Measurements from ENCODE around the gene SMARCC2. TPM values are rescaled to one million over a fixed set of nuclear protein-coding genes. Genes with fewer than 3 reads are reported as not detected.

Gene SMARCC2
- total RNA-seq, 1 donor from 2014 or later = 105 TPM

DNA sequence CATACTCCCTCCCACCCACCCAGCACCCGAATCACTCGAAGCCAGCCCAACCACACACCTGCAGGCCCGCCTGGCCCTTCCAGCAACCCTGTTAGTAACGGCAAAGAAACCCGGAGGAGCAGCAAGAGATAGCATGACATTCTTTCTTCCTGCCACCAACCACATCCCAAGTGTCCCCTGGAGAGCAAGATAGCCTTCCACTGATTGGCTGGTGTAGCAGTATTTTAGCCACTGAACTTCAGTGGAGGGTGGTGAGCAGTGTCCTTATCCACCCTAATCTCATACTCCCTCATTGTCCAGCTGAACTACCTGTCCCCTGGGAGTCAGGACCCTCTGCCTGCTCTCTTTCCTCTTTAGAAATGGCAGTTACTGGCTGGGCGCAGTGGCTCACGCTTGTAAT is 39.8 kb upstream of the SMARCC2 start:
- Mint-ChIP-seq H3K9me3 (ENCODE audit: unreplicated experiment) (no peaks in the 10 kb centered on the region), H3K36me3 (ENCODE audit: low read depth, unreplicated experiment) (peaks cover 4% of the 10 kb centered on the region), H3K27me3 (ENCODE audit: unreplicated experiment) (peaks cover 8% of the 10 kb centered on the region), H3K4me3 (ENCODE audit: unreplicated experiment) (no peak overlapping the region), H3K4me1 (ENCODE audit: unreplicated experiment) (peaks cover 11% of the 10 kb centered on the region), H3K27ac (ENCODE audit: unreplicated experiment) (no peak overlapping the region)
- TF ChIP-seq, protein P1, sequence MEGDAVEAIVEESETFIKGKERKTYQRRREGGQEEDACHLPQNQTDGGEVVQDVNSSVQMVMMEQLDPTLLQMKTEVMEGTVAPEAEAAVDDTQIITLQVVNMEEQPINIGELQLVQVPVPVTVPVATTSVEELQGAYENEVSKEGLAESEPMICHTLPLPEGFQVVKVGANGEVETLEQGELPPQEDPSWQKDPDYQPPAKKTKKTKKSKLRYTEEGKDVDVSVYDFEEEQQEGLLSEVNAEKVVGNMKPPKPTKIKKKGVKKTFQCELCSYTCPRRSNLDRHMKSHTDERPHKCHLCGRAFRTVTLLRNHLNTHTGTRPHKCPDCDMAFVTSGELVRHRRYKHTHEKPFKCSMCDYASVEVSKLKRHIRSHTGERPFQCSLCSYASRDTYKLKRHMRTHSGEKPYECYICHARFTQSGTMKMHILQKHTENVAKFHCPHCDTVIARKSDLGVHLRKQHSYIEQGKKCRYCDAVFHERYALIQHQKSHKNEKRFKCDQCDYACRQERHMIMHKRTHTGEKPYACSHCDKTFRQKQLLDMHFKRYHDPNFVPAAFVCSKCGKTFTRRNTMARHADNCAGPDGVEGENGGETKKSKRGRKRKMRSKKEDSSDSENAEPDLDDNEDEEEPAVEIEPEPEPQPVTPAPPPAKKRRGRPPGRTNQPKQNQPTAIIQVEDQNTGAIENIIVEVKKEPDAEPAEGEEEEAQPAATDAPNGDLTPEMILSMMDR (IDR thresholded peaks at IDR 0.05; ENCODE audit: unreplicated experiment) = no peak
- DNase-seq (ENCODE audit: low spot score) = no peak

DNA sequence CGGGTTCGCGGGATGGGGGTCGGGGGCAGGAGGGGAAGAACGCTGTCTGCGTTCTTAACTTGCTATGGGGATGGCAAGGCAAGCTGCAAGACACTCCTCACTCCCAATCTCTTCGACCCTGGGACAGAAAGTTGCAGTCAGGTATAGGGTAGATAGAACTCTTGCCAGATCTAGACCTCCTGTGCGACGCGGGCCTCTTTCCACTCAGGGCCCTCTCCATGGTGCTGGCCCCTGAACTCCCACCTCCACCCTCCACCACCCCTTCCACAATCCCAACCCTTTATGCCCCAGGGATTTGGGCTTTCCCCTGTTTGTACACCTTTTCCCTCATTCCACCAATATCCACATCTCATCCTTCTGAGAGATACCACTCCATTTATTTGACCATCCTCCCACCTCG is 35.7 kb upstream of the SMARCC2 start:
- H3K4me3 Mint-ChIP-seq (ENCODE audit: unreplicated experiment) = peak overlapping the region; percentile 76
- H3K9me3 Mint-ChIP-seq (ENCODE audit: unreplicated experiment) = no peaks in the 10 kb centered on the region
- peak; percentile 19 for DNase-seq (ENCODE audit: low spot score)
- TF ChIP-seq, protein P1 (IDR thresholded peaks at IDR 0.05; ENCODE audit: unreplicated experiment) = no peak
- peaks cover 39% of the 10 kb centered on the region for H3K4me1 Mint-ChIP-seq (ENCODE audit: unreplicated experiment)
- H3K27ac Mint-ChIP-seq (ENCODE audit: unreplicated experiment) = peak overlapping the region; percentile 64
- H3K36me3 Mint-ChIP-seq (ENCODE audit: low read depth, unreplicated experiment) = peaks cover 4% of the 10 kb centered on the region
- peaks cover 10% of the 10 kb centered on the region for H3K27me3 Mint-ChIP-seq (ENCODE audit: unreplicated experiment)

DNA sequence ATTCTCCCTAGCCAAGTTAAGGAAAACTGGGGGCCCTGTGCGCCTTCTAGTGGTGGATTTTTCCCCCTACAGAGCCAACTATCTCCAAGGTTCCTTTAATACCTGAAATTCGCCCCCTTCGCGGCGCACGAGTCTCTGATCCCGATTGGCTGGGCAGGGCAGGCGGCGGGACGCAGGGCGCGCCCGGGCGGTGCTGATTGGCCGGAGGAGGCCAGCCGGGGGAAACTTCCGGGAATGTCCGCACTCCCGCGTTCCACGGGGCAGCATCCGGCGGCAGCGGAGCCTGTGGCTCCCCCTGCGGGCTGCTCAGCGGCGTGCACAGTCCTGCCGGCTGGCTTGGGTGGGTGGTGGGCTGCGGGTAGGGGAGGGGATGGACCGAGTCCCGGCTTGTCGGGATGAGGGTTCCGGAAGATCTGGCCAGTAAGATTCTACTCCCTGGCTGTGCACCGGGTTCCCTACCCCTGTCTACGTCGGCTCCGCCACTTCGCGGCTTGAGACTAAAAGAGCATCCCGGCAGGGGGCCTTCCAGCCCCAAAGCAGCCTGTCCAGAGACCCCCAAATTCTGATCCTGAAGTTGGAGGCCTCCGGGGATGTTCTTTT is 34.9 kb upstream of the SMARCC2 start, which contains the start of gene NABP2:
NABP2 (plus strand) TSS at position 241 of the 600 bp plus-strand sequence. CDS start 515 bp downstream, outside the sequence.
- TF ChIP-seq, protein P1 (IDR thresholded peaks at IDR 0.05; ENCODE audit: unreplicated experiment) = peak; percentile 86
- H3K4me3 Mint-ChIP-seq (ENCODE audit: unreplicated experiment) = peak within 1 kb of the TSS; percentile 76
- no peaks in the 10 kb centered on the region for H3K9me3 Mint-ChIP-seq (ENCODE audit: unreplicated experiment)

DNA sequence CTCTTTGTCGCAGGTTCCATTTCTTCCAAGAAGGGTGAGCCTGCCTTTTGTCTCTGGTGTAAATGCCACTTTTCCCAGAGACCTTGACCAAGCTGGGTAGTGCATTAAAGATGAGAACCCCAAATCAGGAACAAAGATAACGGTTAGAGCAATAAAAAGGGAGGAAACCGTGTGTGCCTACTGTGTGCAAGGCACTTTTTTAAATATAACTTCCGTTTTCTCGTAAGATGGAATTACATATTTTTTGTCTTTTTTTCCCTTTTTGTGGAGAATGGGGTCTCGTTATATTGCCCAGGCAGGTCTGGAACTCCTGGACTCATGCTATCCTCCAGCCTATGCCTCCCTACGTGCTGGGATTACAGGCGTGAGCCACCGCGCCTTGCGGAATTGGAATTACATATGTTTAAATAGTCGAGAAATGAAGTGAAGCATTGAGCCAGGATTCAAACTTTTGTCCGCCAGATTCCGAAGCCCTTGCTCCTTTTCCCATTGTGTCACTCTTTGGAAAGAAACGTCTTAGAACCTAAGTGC is 34.4 kb upstream of the SMARCC2 start:
- H3K27me3 Mint-ChIP-seq (ENCODE audit: unreplicated experiment) = peaks cover 10% of the 10 kb centered on the region
- H3K36me3 Mint-ChIP-seq (ENCODE audit: low read depth, unreplicated experiment) = peaks cover 4% of the 10 kb centered on the region
- peak overlapping the region; percentile 90 for H3K27ac Mint-ChIP-seq (ENCODE audit: unreplicated experiment)
- H3K4me3 Mint-ChIP-seq (ENCODE audit: unreplicated experiment) = peak overlapping the region; percentile 67
- H3K4me1 Mint-ChIP-seq (ENCODE audit: unreplicated experiment) = peaks cover 39% of the 10 kb centered on the region
- TF ChIP-seq, protein P1 (IDR thresholded peaks at IDR 0.05; ENCODE audit: unreplicated experiment) = no peak
- H3K9me3 Mint-ChIP-seq (ENCODE audit: unreplicated experiment) = no peaks in the 10 kb centered on the region
- DNase-seq (ENCODE audit: low spot score) = no peak

More for the DNA sequence above, 34.9 kb upstream of the SMARCC2 start, which contains the start of gene NABP2:
- H3K27ac Mint-ChIP-seq (ENCODE audit: unreplicated experiment) = peak within 1 kb of the TSS; percentile 90
- DNase-seq (ENCODE audit: low spot score) = peak; percentile 99
- H3K4me1 Mint-ChIP-seq (ENCODE audit: unreplicated experiment) = peaks cover 39% of the 10 kb centered on the region
- peaks cover 10% of the 10 kb centered on the region for H3K27me3 Mint-ChIP-seq (ENCODE audit: unreplicated experiment)
- peaks cover 4% of the 10 kb centered on the region for H3K36me3 Mint-ChIP-seq (ENCODE audit: low read depth, unreplicated experiment)

DNA sequence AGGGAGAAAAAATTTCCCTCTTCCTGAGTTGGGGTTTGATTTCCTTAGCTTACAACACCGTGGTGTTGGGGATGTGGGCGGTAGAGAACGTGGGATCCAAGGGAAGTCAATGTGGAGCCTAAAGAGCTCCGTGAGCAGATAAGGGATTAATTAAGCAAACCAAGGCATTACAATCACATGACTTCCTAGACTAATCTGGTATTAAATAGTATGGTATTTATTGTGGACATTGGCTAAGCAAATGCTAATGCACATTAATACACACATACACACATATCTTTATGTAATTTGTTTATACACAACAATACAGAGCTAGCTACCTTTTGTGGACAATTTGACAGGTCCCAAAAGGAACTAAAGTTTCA is 33.2 kb upstream of the SMARCC2 start:
- Mint-ChIP-seq H3K27ac (ENCODE audit: unreplicated experiment) (peak overlapping the region; percentile 97), H3K9me3 (ENCODE audit: unreplicated experiment) (no peaks in the 10 kb centered on the region), H3K4me1 (ENCODE audit: unreplicated experiment) (peaks cover 39% of the 10 kb centered on the region), H3K27me3 (ENCODE audit: unreplicated experiment) (peaks cover 10% of the 10 kb centered on the region), H3K4me3 (ENCODE audit: unreplicated experiment) (peak overlapping the region; percentile 99), H3K36me3 (ENCODE audit: low read depth, unreplicated experiment) (peaks cover 4% of the 10 kb centered on the region)
- TF ChIP-seq, protein P1 (IDR thresholded peaks at IDR 0.05; ENCODE audit: unreplicated experiment) = peak; percentile 8
- no peak for DNase-seq (ENCODE audit: low spot score)

All from endothelial cell (in vitro differentiated cells).